ENCODE results near the gene NIP7. TPM values are rescaled to one million over a fixed set of nuclear protein-coding genes. Genes with fewer than 3 reads are reported as not detected.
"Not testable (repeated sequence)": the region's sequence is repeated elsewhere in the genome, so short reads cannot be mapped to it uniquely, and the experiment has no call there.

The NIP7 gene
- total RNA-seq, 1 experiment from 2014 or later: 35.3 TPM

GRCh38 chr16:69351309-69352027 is 11.9 kb downstream of the NIP7 start, which contains the start of gene TMED6:
TMED6 (minus strand) TSS chr16:69351786; CDS start chr16:69351753, 33 bp downstream.
- ATAC-seq (no peak), DNase-seq (ENCODE audit: low read depth, low spot score) (no peak)
- POLR2A ChIA-PET: no interaction called here
- Histone ChIP-seq H3K27ac (ENCODE audit: low read length) (no peak within 1 kb of the TSS), H3K4me1 (ENCODE audit: control insufficient read depth, insufficient read depth, low read length) (no peaks in the 10 kb centered on the region), H3K36me3 (ENCODE audit: control insufficient read depth, insufficient read depth, low read length) (peaks cover 2% of the 10 kb centered on the region; the same call in 1 of the 2 replicates), H3K4me3 (ENCODE audit: low read depth in 2 of 2, low read length in 2 of 2) (no peak within 1 kb of the TSS), H3K9me3 (ENCODE audit: control insufficient read depth, insufficient read depth, low read depth, low read length) (no peaks in the 10 kb centered on the region), H3K27me3 (ENCODE audit: control insufficient read depth, insufficient read depth, low read length) (no peaks in the 10 kb centered on the region)
- in situ Hi-C loops (cut with HindIII; ENCODE audit: low pct_unique_long_range_greater_than_20kb, low sequenced_read_pairs): no loop called here
- TF ChIP-seq CTCF (IDR thresholded peaks at IDR 0.05): no peak
- no peak for TF ChIP-seq SIN3A (IDR thresholded peaks at IDR 0.05; ENCODE audit: borderline replicate concordance, insufficient read depth, low read depth, low read length)
- TF ChIP-seq TCF7L2 (IDR thresholded peaks at IDR 0.05; ENCODE audit: low read depth, low read length): no peak
- TF ChIP-seq POLR2AphosphoS5 (IDR thresholded peaks at IDR 0.05; ENCODE audit: low read depth, low read length): no peak
- no peak for TF ChIP-seq REST (IDR thresholded peaks at IDR 0.05; ENCODE audit: insufficient read depth in 1 of 2, low read depth in 2 of 2, low read length in 1 of 2)
- no TSS peak for BruUV-seq (replicated peaks)
- CTCF ChIA-PET: no interaction called here
- intact Hi-C loops (cut with micrococcal nuclease; ENCODE audit: unreplicated experiment): no loop called here

GRCh38 chr16:69360070-69360469 is 20.5 kb downstream of the NIP7 start:
- DNase-seq (ENCODE audit: low read depth, low spot score); H3K4me1 ChIP-seq (ENCODE audit: control insufficient read depth, insufficient read depth, low read length); ATAC-seq; POLR2A ChIA-PET; H3K4me3 ChIP-seq (ENCODE audit: low read depth in 2 of 2, low read length in 2 of 2); CTCF ChIA-PET; H3K36me3 ChIP-seq (ENCODE audit: control insufficient read depth, insufficient read depth, low read length); H3K9me3 ChIP-seq (ENCODE audit: control insufficient read depth, insufficient read depth, low read depth, low read length); H3K27me3 ChIP-seq (ENCODE audit: control insufficient read depth, insufficient read depth, low read length); H3K27ac ChIP-seq (ENCODE audit: low read length); BruUV-seq (replicated peaks); in situ Hi-C loops (cut with HindIII; ENCODE audit: low pct_unique_long_range_greater_than_20kb, low sequenced_read_pairs); intact Hi-C loops (cut with micrococcal nuclease; ENCODE audit: unreplicated experiment): not testable (repeated sequence)

- Histone ChIP-seq H3K4me1 (ENCODE audit: control insufficient read depth, insufficient read depth, low read length) (no peaks in the 10 kb centered on the region), H3K9me3 (ENCODE audit: control insufficient read depth, insufficient read depth, low read depth, low read length) (no peaks in the 10 kb centered on the region), H3K27ac (ENCODE audit: low read length) (no peak overlapping the region), H3K36me3 (ENCODE audit: control insufficient read depth, insufficient read depth, low read length) (no peaks in the 10 kb centered on the region; the same call in 1 of the 2 replicates), H3K4me3 (ENCODE audit: low read depth in 2 of 2, low read length in 2 of 2) (no peak overlapping the region), H3K27me3 (ENCODE audit: control insufficient read depth, insufficient read depth, low read length) (no peaks in the 10 kb centered on the region)
- TF ChIP-seq CTCF (IDR thresholded peaks at IDR 0.05) (no peak), SIN3A (IDR thresholded peaks at IDR 0.05; ENCODE audit: borderline replicate concordance, insufficient read depth, low read depth, low read length) (no peak), TCF7L2 (IDR thresholded peaks at IDR 0.05; ENCODE audit: low read depth, low read length) (no peak), REST (IDR thresholded peaks at IDR 0.05; ENCODE audit: insufficient read depth in 1 of 2, low read depth in 2 of 2, low read length in 1 of 2) (no peak), POLR2AphosphoS5 (IDR thresholded peaks at IDR 0.05; ENCODE audit: low read depth, low read length) (no peak)
- intact Hi-C loops (cut with micrococcal nuclease; ENCODE audit: unreplicated experiment) (no loop called here), in situ Hi-C loops (cut with HindIII; ENCODE audit: low pct_unique_long_range_greater_than_20kb, low sequenced_read_pairs) (no loop called here)
- no TSS peak for BruUV-seq (replicated peaks)
- ChIA-PET POLR2A (interaction anchor here (0.7 kb wide), 1 partner anchor 21 kb away, joined by 3 read pairs; no protein-coding TSS in a partner anchor), CTCF (no interaction called here)
- no peak for ATAC-seq
- no peak for DNase-seq (ENCODE audit: low read depth, low spot score)
Measured at GRCh38 chr16:69363281-69363717, 23.7 kb downstream of the NIP7 start.

All from Panc1 (cell line).